Eye (tissue), 1 donor: ENCODE data around the gene ZNF268.

Experiments used
- DNase-seq: peaks from one replicate; pipeline ENCODE4 v3.0.0-alpha.2; 2015

ZNF268 gene

DNA sequence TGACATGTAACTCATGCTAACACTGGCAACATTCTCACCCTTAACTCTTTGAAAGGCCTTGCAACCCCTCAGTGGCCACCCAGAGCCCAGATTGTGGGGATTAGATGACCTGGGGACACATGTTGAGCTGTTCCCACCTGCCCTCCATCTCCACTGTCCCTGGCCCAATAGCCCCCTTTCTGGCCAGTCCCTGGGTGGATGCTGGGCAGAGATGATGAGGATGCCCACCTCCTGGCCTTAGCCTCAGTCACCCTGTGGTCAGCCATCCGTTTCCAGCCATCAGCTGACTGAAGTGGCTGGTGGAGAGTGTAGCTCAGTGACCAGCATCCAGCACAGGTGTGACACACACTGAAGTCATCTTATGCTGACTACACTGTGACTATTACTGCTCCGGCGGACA lies 49.7 kb downstream of the ZNF268 start:
- DNase-seq: no peak

DNA sequence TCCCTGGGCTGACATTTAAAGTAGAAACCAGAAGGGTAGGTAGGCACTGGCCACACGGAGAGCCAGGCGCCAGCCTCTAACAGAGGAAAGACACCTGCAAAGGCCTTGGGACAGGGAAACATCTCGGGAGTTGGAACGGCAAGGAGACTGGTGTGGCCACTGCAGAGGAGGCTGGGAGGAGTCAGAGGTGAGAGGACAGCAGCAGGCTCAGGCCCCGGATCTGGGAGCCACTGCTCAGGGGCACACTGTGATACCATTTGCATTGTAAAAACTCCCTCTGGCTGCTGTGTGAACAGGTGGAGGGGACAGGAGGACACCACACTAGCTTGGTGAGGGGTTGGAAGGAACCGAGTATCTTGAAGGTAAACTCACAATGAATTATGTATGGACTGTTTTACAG lies 51.7 kb downstream of the ZNF268 start:
- DNase-seq: no peak

DNA sequence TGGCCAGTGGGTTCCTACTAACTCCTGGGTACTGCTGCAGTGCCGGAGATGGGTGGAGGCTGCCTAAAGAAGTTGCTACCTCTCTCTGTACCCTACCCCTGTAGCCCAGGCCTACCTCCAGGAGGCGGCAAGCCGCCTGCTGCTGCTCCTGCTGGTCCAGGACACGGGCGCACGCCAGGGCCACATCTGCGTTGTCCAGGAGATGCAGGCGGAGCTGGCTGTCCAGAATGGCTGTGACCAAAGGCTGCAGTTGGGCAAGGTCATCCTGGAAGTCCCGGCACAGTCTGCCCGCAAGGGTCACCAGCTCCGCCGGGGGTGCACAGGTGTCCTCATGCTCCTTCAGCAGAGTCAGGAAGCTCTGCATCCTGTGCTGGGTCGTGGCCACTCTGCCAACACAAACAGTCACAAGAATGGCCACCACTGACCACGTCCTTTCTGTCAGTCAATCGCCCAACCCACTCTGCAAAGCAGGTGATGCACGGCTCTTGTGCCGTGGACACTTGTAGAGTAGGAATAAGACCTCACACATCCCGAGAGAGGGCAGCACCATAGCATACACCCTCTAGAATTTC lies 52.8 kb downstream of the ZNF268 start:
- DNase-seq: no peak

DNA sequence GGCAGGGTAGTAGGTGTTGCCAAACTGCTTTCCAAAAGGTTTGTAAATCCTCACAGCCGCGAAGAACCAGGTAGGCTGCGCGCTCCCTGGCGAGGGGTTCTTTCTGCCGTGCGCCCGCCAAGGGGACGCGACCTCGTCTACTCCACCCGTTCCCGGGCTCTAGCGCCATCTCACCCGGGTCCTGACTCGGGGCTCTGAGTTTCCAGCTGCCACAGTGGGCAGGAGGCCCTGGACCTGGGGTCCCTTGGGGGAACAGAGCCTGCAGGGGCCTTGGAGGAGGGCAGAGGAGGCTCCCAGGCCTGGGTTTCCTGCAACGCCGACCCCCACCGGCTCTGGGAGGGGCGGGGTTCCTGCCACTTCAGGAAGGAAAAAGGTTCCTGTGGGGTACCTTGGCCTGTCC lies 53.7 kb downstream of the ZNF268 start:
- DNase-seq: no peak

DNA sequence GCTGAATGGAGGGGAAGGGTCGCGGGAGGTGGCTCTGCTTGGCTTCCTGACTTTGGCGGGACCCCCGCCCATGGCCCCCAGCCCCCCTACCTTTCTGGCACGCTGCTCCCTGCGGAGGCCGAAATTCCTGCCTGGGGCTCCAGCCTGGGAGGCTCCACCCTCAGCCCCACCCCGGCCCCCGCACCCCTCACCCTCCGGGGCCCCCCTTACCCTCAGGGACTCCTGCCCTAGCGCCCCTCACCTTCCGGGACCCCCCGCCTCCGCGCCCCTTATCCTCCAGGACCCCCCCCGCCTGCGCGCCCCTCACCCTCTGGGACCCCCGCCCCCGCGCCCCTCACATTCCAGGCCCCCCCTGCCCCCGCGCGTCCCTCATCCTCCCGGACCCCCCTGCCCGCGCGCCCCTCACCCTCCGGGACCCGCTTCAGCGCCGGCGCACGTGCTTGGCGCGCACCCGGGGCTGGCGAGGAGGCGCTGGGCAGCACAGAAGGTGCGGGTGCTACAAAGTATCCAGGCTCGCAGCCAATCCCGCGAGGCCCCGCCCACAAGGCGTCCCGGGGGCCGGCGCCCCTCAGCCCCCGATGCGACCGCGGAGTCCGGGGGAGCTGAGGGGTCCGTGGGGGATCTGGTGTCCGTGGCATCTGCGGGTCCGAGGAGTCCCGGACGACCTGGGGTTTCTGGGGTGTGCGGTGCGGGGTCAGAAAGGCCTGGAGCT lies 54.3 kb downstream of the ZNF268 start, which contains the start of gene ANHX:
Gene ANHX, minus strand, starts transcription at position 477 of the 712 bp plus-strand sequence. CDS start 1,521 bp downstream, outside the sequence.
- DNase-seq: no peak

DNA sequence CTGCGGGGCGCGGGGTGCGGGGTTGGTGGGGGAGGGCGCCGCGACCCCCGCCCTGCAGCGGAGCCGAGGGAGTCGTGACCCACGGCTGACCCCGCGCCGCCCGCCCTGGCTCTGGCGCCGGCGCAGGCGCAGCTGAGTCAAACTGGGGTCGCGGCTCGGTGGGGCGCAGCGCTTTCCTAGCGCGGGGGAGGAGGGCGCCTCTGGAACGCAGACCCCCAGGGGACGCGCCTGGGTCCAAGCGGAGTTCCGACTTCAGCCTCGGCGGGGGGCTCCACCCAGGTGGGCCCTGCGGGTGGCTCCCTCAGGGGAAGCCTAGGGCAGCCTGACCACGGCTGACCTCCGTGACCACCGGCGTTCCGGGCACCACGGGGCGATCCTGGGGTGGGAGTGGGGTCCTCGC lies 54.8 kb downstream of the ZNF268 start:
- DNase-seq: no peak

DNA sequence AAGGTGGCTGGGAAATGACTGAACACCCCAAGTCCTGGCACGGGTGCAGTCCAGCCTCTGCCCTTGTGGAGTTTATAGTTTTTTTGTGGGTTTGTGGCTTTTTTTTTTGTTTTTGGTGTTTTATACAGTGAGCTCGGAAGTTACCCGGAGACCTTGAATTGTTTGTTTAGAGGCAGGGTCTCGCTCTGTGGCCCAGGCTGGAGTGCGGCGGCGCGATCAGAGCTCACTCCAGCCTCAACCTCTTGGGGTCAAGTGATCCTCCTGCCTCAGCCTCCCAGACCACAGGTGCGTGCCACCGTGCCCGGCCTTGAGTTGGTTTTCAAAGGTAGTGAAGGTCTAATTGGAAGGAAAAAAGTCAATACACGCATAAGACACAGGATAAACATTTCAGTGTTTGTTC lies 55.3 kb downstream of the ZNF268 start:
- DNase-seq: no peak

DNA sequence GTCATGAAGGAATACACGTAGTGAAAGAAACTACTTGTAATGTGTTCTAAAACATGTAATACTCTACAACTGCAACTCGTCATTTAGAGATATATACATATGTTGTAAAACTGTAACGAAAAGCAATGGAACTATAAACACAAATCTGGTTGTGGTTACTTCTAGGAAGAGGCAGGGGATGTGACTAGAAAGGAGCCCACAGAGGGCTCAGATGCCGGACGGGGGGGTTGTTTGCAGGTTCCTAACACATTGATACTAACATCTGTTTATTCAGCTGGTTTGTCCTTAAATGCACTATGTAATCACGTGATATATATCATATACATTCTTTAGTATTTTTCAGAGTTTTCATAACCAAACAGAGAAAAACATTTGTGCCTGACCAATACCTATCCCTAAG lies 70.4 kb downstream of the ZNF268 start:
- no peak for DNase-seq

DNA sequence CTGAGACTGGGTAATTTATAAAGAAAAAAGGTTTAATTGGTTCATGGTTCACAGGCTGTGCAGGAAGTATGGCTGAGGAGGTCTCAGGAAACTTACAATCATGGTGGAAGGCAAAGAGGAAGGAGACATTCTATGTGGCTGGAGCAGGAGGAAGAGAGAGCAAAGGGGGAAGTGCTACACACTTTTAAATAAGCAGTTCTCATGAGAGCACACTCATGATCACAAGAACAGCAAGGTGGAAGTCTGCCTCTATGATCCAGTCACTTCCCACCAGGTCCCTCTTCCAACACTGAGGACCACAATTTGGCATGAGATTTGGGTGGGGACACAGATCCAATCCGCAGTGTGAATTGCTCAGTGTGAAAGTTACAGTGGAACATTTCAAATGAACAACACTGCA lies 74.5 kb downstream of the ZNF268 start:
- DNase-seq: peak; percentile 0

DNA sequence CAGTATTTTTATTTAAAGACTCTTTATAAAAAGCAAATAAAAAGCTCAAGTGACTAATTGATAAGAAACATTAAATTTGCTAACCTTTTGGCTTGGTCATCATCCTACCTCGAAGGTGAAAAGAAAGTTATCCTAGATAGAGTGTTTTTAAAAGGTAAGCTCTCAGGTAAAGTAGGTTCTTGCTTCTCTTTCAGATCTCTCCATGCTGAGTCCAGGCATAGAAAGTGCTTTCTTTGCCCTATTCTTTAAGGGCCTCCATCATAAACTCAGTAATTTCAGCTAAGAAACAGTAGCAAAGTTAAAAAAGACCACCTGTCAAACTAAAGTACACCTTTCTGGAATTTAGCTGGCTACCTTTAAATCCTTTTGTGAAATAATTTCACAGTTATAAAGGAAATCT lies 75.0 kb downstream of the ZNF268 start:
- DNase-seq: peak; percentile 4

DNA sequence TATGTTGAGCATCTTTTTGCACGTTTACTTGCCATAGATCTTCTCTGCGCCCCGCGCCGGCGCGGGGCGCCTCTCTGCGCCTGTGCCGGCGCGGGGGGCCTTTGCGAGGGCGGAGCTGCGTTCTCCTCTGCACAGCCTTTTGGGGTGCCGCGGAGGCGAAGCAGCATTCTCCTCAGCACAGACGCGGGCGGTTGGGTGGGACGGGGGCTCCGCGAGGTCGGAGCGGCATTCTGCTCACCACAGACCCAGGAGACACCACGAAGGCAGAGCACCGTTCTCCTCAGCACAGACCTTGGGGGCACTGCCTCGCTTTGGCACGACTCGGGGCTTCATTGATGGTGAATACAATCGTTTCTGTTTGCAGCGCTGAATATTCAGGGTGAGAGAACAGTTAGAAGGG lies 82.9 kb downstream of the ZNF268 start:
- DNase-seq: no peak
